GM12875 (cell line): Measurements from ENCODE around the gene PPP1R9A.
"Not testable (repeated sequence)": the region's sequence is repeated elsewhere in the genome, so short reads cannot be mapped to it uniquely, and the experiment has no call there.

ENCODE experiments used
- H3K4me3 ChIP-seq: one replicate; pipeline ENCODE4 v1.5.1; 2011; ENCODE audit warnings: low read depth, low read length, control low read depth
- CTCF ChIP-seq: IDR thresholded peaks from 2 replicates; pipeline ENCODE4 v1.5.1; 2011; ENCODE audit warnings: low read depth, mild to moderate bottlenecking, control low read depth, inconsistent platforms, low read length, moderate library complexity, borderline replicate concordance; ENCODE audit not compliant: insufficient read depth

Gene PPP1R9A

GRCh38 chr7:95006010-95006409 lies 98.6 kb downstream of the PPP1R9A start:
- no peak for TF ChIP-seq CTCF
- no peak overlapping the region for H3K4me3 ChIP-seq

DNA sequence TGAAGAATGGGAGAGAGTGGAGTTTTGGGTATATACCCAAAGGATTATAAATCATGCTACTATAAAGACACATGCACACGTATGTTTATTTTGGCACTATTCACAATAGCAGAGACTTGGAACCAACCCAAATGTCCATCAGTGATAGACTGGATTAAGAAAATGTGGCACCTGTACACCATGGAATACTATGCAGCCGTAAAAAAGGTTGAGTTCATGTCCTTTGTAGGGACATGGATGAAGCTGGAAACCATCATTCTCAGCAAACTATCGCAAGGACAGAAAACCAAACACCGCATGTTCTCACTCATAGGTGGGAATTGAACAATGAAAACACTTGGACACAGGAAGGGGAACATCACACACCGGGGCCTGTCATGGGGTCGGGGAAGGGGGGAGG lies 101.4 kb downstream of the PPP1R9A start:
- not testable (repeated sequence) for H3K4me3 ChIP-seq

GRCh38 chr7:95011146-95011928 lies 103.9 kb downstream of the PPP1R9A start:
- TF ChIP-seq CTCF: no peak
- H3K4me3 ChIP-seq: no peak overlapping the region

DNA sequence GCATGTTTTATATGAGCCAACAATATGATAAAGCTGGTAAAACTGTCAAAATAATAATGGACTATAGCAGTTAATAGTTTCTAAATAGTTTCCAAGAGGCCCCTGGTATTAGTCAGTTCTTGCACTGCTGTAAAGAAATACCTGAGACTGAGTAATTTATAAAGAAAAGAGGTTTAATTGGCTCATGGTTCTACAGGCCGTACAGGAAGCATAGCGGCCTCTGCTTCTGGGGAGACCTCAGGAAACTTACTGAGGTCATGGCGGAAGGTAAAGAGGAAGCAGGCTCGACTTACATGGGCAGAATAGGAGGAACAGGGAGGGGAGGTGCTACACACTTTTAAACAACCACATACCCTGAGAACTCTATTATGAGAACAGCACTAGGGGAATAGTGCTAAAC lies 104.6 kb downstream of the PPP1R9A start:
- H3K4me3 ChIP-seq: no peak overlapping the region

DNA sequence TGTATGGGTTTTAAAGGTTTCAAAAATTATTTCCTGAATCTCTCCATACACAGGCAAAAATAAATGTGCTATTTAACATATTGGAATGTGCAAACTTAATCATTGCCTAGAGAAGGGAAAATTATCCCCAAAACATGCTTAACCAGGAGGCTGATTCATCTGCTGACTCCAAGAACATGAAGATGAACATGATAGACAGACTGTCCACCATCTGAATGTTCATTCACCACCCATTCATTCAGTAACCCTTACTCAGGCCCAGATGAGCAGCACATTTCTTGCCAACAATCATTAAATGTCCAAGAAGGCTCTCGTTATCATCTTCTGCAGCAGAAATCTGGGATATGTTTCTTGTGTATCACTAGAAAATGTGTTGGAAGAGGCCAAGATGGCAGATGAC lies 110.6 kb downstream of the PPP1R9A start:
- H3K4me3 ChIP-seq: no peak overlapping the region
- TF ChIP-seq CTCF: no peak

More for the DNA sequence above, 104.6 kb downstream of the PPP1R9A start:
- no peak for TF ChIP-seq CTCF

DNA sequence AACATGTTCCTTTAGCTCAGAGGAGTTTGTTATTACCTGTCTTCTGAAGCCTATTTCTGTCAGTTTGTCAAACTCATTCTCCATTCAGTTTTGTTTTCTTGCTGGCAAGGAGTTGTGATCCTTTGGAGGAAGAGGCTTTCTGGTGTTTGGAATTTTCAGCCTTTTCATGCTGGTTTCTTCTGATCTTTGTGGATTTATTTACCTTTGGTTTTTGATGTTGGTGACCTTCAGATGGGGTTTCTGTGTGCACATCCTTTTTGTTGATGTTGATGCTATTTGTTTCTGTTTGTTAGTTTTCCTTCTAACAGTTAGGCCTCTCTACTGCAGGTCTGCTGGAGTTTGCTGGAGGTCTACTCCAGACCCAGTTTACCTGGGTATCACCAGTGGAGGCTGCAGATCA lies 118.6 kb downstream of the PPP1R9A start:
- H3K4me3 ChIP-seq: no peak overlapping the region
- TF ChIP-seq CTCF: no peak

DNA sequence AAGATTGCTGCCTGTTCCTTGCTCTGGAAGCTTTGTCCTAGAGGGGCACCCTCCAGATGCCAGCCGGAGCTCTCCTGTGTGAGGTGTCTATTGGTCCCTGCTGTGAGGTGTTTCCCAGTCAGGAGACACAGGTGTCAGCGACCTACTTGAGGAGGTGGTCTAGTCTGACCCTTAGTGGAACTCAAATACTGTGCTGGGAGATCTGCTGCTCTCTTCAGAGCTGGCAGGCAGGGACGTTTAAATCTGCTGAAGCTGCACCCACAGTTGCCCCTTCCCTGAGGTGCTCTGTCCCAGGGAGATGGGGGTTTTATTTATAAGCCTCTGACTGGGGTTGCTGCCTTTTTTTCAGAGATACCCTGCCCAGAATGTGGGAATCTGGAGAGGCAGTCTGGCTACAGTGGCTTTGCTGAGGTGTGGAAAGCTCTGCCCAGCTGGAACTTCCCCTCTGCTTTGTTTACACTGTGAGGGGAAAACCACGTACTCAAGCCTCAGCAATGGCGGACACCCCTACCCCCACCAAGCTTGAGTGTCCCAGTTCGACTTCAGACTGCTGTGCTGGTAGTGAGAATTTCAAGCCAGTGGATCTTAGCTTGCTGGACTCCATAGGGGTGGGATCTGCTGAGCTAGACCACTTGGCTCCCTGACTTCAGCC lies 119.2 kb downstream of the PPP1R9A start:
- TF ChIP-seq CTCF: no peak
- H3K4me3 ChIP-seq: no peak overlapping the region
